NCI-H526 treated with DMSO at 0.1 percent for 48 hours (cell line): ENCODE measurements around the gene HCFC1R1.
A peak's percentile ranks its signal among the peaks of the same experiment; 100 is the strongest.

Source experiments
- DNase-seq: peaks from one replicate; lab custom pipeline; 2025; lab: John Stamatoyannopoulos, UW

Gene HCFC1R1

DNA sequence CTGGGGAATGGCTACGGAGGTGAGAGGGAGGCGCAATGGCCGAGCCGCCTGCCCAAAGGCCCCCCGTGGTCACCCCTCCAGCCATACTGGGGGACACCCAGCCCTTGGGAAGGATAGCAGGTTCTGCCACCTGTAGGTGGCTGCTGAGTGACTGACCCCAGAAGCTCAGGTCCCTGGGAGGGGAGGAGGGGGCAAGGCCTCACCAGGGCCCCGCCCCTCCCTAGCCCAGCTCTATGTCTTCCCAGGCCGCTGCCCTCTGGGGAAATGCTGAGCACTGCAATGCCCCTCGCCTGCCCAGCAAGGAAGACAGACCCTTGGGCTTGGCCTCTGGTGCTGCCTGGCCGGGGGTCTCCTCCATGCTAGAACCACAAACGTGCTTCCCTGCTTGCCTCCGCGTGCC is 22.4 kb downstream of the HCFC1R1 start:
- DNase-seq: no peak

DNA sequence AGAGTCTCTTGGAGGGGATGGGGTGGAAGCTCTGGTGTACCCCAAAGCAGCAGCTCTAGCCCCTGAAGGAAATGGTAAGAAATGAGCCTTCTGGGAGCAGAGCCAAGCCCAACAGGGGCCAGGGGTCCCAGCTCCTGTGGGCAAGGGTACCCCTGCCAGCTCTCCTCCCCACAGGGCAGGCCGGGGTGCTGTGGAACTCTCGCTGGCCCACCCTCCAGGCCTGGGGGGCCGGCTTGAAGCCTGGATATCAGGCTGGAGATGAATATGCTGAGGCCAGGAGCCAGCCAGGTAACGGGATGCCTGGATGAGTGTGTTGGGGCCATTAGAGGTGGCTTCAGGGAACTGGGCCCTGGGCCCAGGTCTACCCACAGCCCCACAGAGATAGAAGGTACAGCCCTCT is 23.2 kb downstream of the HCFC1R1 start:
- DNase-seq: no peak

DNA sequence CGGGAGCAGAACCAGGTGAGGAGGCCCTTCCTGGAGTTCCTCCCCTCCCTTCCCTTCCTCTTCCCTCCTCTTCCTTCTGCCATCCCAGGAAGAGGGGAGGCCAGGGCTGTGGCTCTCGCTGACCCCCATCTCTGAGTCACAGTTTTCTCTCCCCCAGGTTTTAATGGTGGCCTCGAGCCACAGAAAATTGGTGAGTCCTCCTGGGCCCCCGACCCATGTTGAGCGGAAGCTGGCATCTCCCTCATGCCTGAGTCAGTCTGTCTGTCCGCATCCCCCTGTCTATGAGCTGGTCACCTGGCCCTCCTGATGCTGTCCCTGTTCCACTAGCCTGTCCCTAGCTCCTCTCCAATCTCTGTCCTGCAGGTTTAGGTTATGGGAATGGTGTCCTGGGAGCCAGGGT is 23.8 kb downstream of the HCFC1R1 start:
- DNase-seq: no peak

DNA sequence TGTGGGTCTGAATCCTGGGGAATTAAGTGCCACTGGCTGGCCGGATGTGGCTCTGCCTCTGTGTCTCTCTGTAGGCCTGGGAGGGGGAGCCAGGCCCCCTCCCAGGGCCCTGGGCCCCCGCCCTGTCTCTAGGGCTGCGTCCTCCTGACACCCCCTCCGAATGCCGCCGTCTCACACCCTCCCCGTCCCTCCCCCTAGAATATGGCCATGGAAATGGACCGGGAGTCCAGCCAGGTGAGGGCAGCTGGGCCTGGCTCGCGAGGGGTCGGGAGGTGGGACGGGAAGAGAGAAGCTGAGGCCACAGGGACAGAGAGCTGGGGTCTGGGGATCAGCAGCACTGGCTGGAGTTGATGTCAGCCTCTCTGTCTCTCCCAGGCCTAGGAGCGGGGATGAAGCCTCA is 27.4 kb downstream of the HCFC1R1 start:
- no peak for DNase-seq

DNA sequence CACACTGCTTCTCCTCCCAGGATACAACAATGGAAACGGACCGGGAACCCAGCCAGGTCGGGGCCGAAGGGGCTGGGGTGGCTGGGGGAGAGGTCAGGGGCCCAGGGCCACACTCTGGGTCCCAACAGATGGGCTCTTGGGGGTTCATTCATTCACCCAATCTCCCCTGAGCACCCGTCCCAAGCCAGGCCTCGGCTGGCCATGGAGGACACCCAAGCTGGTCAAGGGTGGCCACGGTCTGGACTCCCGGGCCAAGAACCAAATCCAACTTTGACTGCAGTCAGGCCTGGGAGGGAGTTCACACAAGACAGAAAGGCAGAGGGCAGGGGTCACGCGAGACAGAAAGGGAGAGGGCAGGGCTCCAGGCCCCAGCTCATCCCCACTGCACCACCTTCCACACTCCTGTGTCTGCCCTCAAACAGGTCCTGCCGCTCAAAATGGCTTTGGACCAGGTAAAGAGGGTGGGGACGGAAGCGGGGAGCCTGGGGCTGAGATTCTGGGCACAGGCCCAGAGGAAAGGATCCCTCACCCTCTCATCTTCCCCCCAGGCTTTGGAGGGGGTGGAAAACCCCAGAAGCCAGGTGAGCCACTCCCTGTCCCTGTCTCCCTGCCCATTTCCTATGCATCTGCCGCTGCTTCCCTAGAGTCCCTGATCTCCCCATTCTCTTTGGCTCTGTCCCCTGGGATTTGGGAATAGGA is 31.2 kb downstream of the HCFC1R1 start:
- no peak for DNase-seq

DNA sequence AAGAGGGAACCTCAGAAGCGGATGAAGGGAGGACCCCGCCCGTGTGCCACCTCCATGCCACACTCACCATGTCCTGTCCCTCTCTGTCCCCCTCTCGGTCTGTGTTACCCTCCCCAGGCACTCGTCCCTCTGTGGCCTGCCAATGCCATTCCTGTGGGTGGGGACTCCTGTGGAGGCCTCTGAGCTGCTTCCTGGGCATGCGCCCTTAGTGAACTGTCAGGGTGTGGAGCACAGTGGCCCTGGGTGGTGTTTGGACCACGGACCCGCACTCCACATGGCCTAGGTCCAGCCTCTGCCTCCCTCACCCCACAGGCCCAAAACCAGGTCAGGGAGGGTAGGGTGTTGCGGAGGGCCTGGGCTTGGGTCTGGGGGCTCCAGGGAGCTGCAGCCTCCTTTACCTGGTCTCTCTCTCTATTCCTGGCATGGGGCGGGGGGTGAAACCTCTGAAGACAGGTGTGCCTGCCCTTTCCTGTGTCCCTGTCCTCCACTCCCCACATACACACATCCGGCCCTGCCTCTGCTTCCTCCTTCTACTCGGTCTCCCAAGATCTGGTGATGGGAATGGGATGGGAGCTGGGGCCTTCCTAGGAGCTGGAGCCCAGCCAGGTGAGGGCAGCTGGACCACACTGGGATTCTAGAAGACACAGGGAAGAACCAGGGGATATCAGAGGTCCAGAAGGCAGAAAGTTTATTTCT is 32.0 kb downstream of the HCFC1R1 start:
- no peak for DNase-seq

DNA sequence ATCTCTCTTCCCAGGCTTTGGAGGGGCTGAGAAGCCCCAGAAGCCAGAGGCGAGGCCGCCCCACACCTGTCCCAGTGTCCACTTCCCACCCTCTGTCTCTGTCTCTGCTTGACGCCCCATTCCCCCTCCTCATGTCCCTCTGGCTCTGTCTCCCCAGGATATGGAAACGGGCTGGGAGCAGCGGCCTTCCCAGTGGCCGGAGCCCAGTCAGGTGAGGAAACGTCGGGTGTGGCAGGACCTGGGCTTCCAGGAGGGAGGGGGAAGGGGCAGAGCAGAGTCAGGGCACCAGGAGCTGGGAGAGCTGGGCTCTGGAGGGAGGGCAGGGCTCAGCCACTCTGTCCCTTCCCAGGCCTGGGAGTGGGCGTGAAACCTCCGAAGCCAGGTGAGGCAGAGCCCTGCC is 32.9 kb downstream of the HCFC1R1 start:
- no peak for DNase-seq

DNA sequence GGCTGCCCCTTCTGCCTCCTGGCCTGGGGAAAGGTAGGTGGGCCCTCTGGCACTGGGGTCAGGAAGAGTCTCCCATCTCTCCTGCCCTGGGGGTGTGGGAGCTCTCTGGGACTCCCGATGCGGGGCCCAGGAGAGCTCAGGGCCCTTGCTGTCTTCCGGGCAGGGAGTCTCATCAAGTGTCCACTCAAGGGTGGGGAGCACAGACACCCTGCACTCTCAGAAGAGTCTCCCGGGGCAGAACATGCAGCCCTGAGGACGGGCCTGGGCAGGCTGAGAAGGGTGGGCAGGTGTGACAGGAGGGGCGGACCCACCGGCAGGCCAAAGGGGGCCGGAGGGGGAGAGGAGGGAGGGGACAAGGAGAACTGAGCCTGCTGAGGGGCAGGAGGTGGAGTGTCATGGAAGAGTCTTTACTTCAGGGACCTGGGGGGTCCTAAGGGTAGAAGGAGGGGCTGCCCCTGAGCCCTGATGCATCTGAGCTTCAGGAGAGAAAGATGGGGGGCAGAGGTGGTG is 35.1 kb downstream of the HCFC1R1 start:
- DNase-seq: no peak

DNA sequence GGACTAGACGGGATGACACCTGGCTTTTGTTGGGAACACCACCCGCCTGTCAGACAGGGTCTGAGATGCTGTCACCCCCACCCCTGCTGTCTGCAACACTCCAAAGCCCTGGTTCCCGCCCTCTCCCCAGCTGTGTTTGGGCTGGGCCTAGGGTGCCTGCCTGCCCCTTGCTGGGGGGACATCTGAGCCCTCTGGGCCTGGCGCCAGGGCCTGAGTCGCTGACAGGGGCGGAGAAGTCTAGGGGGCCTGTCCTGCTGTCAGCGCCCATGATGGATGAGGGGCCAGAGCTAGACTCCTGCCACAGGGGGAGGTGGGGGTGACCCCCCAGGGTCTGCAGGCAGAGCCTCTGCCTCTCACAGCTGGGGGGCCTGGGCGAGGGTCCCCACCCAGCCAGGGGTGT is 35.9 kb downstream of the HCFC1R1 start:
- no peak for DNase-seq

DNA sequence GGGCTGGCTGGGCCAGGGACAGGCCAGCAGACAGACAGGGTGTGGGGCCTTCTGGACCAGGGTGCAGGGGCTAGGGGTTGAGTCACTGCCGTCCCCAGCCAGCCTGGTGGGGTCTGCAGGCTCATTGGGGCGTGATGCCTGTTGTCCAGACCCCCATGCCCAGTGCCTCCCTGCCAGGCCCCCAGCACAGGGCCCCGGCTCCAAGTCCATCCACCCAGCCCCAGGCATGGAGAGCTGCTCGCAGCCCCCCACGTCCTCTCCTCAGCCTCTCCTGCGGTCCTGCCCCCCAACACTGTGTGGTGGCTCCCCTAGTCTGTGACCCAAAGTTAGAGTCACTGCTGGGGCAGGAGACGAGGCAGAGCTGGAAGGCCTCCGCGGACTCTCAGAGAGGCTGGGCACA is 36.5 kb downstream of the HCFC1R1 start:
- DNase-seq: no peak

DNA sequence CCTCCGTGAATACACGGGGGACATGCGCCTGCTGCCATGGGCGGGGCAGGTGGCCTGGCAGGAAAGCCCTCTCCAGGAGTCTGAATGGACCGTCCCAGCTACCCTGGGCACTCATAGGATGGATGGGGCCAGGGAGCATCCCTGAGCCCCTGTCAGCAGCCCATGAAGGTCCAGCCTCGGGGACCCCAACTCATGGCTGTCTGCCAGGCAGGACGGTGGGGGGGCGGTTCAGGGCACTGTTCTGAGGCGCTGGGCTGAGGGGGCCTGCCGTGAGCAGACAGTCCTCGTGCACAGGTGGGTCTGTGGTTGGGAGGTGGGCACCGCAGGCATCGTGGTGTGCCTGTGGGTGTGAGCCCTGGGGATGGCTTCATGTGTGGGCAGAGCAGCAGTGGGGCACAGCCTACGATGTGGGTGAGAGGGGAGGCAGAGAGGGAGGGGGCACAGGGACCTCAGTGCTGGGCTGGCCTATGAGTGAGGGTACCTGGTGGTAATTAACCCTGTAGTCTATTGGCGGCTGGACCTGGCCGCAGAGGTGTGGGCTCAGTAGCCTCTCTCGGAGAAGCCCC is 37.0 kb downstream of the HCFC1R1 start:
- no peak for DNase-seq

DNA sequence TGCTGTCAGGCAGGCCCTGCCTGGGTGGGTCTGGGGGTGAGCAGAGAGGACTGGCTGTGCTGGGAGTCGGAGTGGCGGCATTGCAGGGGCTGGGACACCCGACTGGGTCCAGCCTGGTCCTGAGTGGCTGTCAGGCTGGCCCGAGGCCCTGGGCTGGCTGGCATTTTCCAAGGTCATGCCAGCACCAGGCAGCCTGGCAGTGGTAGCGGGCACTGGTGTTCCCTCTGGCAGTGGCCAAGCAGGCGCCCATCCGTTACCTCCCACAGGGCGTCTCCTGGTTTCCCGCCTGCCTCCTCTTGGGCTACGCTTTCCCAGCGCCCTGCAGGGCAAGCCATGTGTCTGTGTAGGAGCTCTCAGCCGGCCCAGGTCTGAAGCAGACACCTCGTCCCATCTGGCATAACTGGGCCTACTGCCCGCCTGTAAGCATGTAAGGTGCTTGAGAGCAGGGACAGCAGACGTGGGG is 37.8 kb downstream of the HCFC1R1 start:
- DNase-seq: no peak

DNA sequence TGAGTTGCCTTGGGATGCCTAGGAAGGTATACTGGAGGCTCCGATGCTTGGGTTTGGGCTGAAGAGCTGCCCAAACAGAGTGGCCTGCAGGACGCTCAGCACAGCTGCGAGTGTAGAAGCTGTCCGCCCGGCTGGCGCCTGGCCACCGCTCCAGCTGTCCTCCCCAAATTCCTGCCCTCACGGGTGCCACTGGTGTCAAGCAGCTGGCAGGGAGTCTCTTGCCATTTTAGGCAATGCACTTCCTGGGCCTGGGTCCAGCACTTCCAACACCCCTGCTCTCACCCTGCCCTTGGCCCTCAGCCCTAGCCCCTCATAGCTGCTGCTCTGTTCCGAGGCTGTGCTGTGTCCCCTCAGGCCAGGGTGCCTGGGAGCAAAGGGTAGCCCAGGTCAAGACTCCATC is 38.3 kb downstream of the HCFC1R1 start:
- no peak for DNase-seq

DNA sequence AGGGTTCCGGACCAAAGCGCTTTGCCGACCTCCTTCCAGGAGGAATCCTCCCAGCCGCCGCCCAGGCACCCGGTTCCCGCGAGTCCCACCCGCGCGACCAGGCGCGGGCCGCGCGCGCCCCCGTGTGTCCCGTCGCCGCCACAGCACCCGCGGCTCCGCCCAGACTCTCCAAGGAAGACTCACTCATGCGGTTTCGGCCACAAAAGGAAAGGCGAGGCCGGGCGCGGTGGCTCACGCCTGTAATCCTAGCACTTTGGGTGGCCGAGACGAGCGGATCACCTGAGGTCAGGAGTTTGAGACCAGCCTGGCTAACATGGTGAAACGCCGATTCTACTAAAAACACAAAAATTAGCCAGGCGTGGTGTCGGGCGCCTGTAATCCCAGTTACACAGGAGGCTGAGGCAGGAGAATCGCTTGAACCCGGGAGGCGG is 40.0 kb downstream of the HCFC1R1 start:
- DNase-seq: no peak

DNA sequence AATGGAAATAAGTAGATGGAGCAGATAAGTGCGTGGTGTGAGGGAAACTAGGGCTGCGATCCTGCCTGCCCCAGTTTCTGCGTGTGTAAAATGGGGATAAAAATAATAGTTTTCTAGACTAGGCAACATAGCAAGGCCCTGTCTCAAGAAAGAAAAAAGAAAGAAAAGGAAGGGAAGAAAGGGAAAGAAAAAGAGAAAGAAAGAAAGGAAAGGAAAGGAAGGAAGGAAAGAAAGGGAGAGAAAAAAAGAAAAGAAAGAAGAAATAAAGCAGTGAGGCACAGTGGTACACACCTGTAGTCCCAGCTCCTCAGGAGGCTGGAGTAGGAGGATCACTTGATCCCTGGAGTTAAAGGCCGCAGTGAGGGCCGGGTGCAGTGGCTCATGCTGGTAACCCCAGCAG is 41.3 kb downstream of the HCFC1R1 start:
- DNase-seq: no peak

DNA sequence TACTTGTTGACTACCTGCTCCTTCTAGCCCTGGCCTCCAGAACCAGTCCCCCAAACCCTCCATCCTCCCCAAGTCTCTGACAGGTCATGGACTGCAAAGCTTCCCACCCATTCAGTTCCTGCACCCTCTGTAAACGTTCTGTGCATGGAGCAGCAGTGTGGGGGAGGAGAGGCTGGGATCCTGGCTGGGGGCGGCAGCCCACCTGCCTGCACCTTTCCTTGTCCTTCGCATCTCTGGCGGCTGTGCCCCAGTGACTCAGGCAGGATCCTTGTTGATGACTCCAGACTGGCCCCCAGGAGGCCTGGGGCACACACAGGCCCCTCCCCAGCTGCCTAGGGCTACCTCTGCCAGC is 41.9 kb downstream of the HCFC1R1 start:
- DNase-seq: no peak

DNA sequence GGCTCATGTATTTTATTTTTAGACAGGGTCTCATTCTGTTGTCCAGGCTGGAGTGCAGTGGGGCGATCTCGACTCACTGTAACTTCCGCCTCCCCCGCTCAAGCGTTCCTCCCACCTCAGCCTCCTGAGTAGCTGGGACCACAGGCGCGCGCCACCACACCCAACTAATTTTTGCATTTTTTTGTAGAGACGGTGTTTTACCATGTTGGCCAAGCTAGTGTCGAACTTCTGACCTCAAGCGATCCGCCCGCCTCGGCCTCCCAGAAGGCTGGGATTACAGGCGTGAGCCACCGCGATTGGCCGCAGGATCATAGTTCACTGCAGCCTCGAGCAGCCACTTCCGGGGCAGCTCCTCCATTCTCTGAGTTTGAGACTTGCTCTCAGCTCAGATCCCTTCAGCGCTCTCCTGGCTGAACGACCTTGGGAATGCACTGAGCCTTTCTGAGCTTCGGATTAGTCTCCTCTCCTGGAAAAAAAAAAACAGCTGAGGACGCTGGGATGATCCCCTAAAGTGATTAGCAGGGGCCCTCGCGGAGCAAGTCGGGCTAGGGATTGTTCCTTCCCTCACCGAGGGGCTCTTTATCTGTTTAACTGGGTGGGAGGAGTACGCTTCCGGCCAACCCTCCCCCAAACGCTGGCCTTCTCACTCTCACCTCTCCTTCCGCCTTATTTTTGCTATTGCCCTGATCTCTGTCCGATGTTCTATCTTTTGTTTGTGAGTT is 42.4 kb downstream of the HCFC1R1 start:
- DNase-seq: no peak

DNA sequence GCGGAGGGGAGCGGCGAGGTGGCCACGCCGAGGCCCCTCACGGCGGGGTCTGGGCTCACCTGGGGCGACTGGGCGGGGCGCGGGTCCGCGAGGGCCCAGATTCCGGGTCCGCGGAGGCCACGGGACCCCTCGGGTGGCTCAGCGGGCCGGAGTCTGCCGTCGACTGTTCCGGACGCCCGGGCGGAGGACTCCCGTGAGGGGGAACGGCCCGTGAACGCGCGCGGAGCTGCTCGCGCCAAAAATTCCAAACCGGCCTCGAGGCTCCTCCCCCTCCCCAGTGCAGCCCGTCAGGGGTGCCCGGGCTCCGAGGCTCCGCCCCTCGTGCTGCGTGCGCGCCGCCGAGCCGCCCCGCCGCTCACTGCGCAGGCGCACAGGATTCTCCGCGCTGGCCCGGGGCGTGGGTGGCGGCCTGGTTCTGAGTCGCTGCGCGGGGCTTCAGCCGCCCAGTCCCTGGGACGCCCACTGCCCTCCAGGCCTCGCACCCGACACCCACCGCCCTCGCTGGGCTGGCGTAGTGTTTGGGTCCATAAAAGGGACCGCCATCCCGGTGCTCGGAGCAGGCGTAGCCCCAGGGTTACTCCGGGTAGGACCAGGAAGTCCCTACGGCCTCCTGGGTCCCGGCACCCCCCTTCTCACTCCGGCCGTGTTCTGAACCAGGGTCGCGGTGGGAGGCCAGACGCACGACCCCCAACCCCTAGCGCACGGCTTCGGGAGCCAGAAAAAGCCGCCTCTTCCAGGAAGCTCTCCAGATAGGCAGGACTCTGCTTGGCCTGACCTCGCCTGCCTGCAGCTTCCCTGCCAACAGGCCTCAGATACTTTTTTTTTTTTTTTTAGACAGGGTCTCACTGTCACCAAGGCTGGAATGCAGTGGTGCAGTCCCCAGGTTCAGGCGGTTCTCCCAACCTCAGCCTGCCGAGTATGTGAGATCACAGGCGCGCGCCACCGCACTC is 43.2 kb downstream of the HCFC1R1 start, which contains the start of gene PKMYT1:
Gene PKMYT1, minus strand, starts transcription at position 220 of the 950 bp plus-strand sequence. CDS start 789 bp downstream, outside the sequence.
- peak; percentile 37 for DNase-seq

DNA sequence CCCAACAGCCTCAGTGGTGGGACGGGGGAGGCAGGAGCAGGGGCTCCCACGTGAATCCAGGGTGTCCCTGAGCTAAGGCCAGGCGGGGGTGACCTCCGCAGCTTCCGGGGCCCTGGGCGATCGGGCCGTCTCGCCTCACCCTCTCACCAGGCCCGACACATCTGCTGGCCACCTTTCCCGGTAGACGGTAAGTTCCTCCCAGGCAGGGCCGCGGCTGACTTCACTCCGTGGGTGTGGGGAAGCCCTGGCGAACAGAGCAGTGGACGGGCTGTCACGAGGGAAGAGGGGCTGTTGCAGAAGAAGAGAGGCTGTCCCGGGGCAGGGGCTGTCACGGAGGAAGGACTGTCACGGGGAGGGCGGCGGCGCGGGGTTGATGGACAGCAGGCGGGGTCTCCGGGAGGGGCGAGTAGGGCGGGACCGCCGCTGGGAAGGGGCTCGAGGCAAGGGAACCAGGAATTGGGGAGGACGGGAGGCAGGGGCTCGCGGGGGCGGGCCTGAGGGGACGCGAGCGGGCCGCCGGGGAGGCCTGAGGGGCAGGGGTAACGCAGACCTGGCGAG is 44.0 kb downstream of the HCFC1R1 start:
- no peak for DNase-seq

DNA sequence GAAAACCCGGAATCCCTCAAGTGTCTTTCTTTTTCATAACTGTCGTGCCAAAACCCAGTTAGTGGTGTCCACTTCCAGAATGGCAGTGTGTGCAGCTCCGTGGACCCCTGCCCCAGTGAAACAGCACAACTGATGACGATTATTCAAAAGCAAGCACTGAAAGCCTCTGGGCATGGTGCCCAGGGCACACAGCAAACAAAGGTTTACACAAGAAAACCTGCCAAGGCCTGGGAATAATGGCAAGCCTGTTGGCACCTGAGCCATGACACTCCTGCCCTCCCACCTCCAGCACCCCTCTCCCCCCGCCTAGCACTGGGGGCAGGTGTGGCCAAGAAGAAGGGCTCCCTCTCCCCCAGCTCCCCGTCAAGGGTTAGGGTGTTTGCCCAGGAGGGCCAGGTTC is 46.3 kb downstream of the HCFC1R1 start:
- DNase-seq: no peak

DNA sequence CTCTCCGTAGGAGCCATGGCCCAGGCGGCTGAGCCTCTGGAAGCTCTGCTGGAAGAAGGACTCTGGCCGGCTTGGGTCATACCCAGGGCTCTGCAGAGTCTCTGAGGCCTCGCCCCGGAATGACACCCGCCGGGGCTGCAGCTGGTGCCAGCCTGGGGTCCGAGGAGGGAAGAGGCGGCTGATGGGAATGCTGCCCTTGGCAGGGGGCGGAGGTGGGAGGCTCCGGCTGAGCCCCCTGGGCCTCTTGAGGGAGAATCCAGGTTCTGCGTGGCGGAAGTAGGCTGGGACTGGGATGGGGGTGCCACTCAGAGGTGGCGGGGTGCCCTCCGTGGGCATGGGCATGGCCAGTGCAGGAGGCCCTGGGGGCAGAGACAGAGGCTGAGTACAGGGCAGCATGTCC is 47.1 kb downstream of the HCFC1R1 start:
- no peak for DNase-seq
